Right lobe of liver (tissue), 4 donors: Measurements from ENCODE around the gene GPSM3.
"Not testable (repeated sequence)": the region's sequence is repeated elsewhere in the genome, so short reads cannot be mapped to it uniquely, and the experiment has no call there.

Source experiments
- POLR2A ChIP-seq: fragments of 450-650 bp; IDR thresholded peaks from one replicate; pipeline ENCODE4 v1.6.1; 2017; ENCODE audit warnings: antibody characterized with exemption, mild to moderate bottlenecking
- TF ChIP-seq, protein P1 (sequence below), 4 donors: fragments of 200-600 bp in 3 of 4; fragments of 450-650 bp in 1 of 4; IDR thresholded peaks; one replicate each; pipeline versions ENCODE4 v1.5.1 to v1.8.0; 2016 to 2022; ENCODE audit warnings: antibody characterized with exemption in 4 of 4, mild to moderate bottlenecking in 2 of 4
- donor health status: DM: no; HTN: no; CAD: no.
- donor health status: DM: no; HTN: no; CAD: no.
- donor health status: DM: no; HTN: yes; CAD: no.

GRCh38 chr6:32185681-32186131, 6.7 kb downstream of the GPSM3 start:
- TF ChIP-seq, protein P1, sequence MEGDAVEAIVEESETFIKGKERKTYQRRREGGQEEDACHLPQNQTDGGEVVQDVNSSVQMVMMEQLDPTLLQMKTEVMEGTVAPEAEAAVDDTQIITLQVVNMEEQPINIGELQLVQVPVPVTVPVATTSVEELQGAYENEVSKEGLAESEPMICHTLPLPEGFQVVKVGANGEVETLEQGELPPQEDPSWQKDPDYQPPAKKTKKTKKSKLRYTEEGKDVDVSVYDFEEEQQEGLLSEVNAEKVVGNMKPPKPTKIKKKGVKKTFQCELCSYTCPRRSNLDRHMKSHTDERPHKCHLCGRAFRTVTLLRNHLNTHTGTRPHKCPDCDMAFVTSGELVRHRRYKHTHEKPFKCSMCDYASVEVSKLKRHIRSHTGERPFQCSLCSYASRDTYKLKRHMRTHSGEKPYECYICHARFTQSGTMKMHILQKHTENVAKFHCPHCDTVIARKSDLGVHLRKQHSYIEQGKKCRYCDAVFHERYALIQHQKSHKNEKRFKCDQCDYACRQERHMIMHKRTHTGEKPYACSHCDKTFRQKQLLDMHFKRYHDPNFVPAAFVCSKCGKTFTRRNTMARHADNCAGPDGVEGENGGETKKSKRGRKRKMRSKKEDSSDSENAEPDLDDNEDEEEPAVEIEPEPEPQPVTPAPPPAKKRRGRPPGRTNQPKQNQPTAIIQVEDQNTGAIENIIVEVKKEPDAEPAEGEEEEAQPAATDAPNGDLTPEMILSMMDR (IDR thresholded peaks at IDR 0.05), result not testable (repeated sequence)
- TF ChIP-seq POLR2A, result not testable (repeated sequence)
